Activated CD4-positive, CD25-positive, alpha-beta regulatory T cell treated with anti-CD3 and anti-CD28 coated beads, Interleukin-2, amount 50 U/mL, for 72 hours (primary cell): Measurements from ENCODE around the gene HCK.
"Not testable (repeated sequence)": the region's sequence is repeated elsewhere in the genome, so short reads cannot be mapped to it uniquely, and the experiment has no call there.

Experiments
- DNase-seq: peaks from one replicate; pipeline ENCODE4 v3.0.0; 2021

The HCK gene

GRCh38 chr20:32109392-32110172, 57.5 kb downstream of the HCK start, which contains the start of gene TM9SF4:
TSS of gene TM9SF4 (plus strand) at chr20:32109714. CDS start at chr20:32109741, 27 bp downstream.
- DNase-seq, result peak; percentile 85

GRCh38 chr20:32110173-32110704, 58.2 kb downstream of the HCK start:
- no peak for DNase-seq

- no peak for DNase-seq
Observed at GRCh38 chr20:32110727-32111126, 58.7 kb downstream of the HCK start.

- no peak for DNase-seq
Observed at GRCh38 chr20:32111156-32111686, 59.2 kb downstream of the HCK start.

- no peak for DNase-seq
Observed at GRCh38 chr20:32111753-32112152, 59.7 kb downstream of the HCK start.

GRCh38 chr20:32112841-32113240, 60.8 kb downstream of the HCK start:
- DNase-seq, result no peak

- no peak for DNase-seq
Observed at GRCh38 chr20:32113591-32114260, 61.7 kb downstream of the HCK start.

- no peak for DNase-seq
Observed at GRCh38 chr20:32114305-32114960, 62.4 kb downstream of the HCK start.

- DNase-seq, result no peak
Observed at GRCh38 chr20:32115211-32115767, 63.2 kb downstream of the HCK start.

- DNase-seq, result no peak
Observed at GRCh38 chr20:32116079-32116521, 64.1 kb downstream of the HCK start.

- DNase-seq, result not testable (repeated sequence)
Observed at GRCh38 chr20:32116796-32117195, 64.8 kb downstream of the HCK start.

GRCh38 chr20:32118427-32118826, 66.4 kb downstream of the HCK start:
- not testable (repeated sequence) for DNase-seq

- DNase-seq, result no peak
Observed at GRCh38 chr20:32119734-32120133, 67.7 kb downstream of the HCK start.

- not testable (repeated sequence) for DNase-seq
Observed at GRCh38 chr20:32121908-32122307, 69.9 kb downstream of the HCK start.

- no peak for DNase-seq
Observed at GRCh38 chr20:32123088-32123487, 71.0 kb downstream of the HCK start.

GRCh38 chr20:32124916-32125454, 72.9 kb downstream of the HCK start:
- DNase-seq, result no peak

- DNase-seq, result no peak
Observed at GRCh38 chr20:32125506-32125905, 73.5 kb downstream of the HCK start.

GRCh38 chr20:32126919-32127318, 74.9 kb downstream of the HCK start:
- DNase-seq, result no peak

- no peak for DNase-seq
Observed at GRCh38 chr20:32127347-32127746, 75.3 kb downstream of the HCK start.

- no peak for DNase-seq
Observed at GRCh38 chr20:32128167-32128566, 76.1 kb downstream of the HCK start.

GRCh38 chr20:32129863-32130262, 77.8 kb downstream of the HCK start:
- DNase-seq, result no peak

GRCh38 chr20:32130352-32130751, 78.3 kb downstream of the HCK start:
- DNase-seq, result no peak

- DNase-seq, result no peak
Observed at GRCh38 chr20:32130965-32131364, 78.9 kb downstream of the HCK start.
